ENCODE measurements around the gene RARRES1.
"Not testable (repeated sequence)": the region's sequence is repeated elsewhere in the genome, so short reads cannot be mapped to it uniquely, and the experiment has no call there.

The RARRES1 gene

GRCh38 chr3:158731486-158731885 is 771 bp downstream of the RARRES1 start:
- no peak for DNase-seq

GRCh38 chr3:158728851-158729250 is 3.4 kb downstream of the RARRES1 start:
- DNase-seq, result no peak

- DNase-seq, result no peak
These were observed 4.2 kb downstream of the RARRES1 start for GRCh38 chr3:158728061-158728377.

- DNase-seq, result peak; percentile 55
These were observed 4.8 kb downstream of the RARRES1 start for GRCh38 chr3:158727206-158728060.

GRCh38 chr3:158725348-158726011 is 6.8 kb downstream of the RARRES1 start:
- DNase-seq, result no peak

- no peak for DNase-seq
These were observed 8.3 kb downstream of the RARRES1 start for GRCh38 chr3:158723991-158724390.

GRCh38 chr3:158722108-158722507 is 10.1 kb downstream of the RARRES1 start:
- DNase-seq, result no peak

- DNase-seq, result no peak
These were observed 13.6 kb downstream of the RARRES1 start for GRCh38 chr3:158718490-158719170.

- DNase-seq, result peak; percentile 71
These were observed 14.7 kb downstream of the RARRES1 start for GRCh38 chr3:158717576-158717975.

- no peak for DNase-seq
These were observed 19.2 kb downstream of the RARRES1 start for GRCh38 chr3:158713094-158713499.

- no peak for DNase-seq
These were observed 19.8 kb downstream of the RARRES1 start for GRCh38 chr3:158712443-158712842.

GRCh38 chr3:158711886-158712285 is 20.4 kb downstream of the RARRES1 start:
- DNase-seq, result no peak

GRCh38 chr3:158710601-158711000 is 21.7 kb downstream of the RARRES1 start:
- DNase-seq, result no peak

GRCh38 chr3:158709666-158710083 is 22.6 kb downstream of the RARRES1 start:
- DNase-seq, result no peak

- DNase-seq, result no peak
These were observed 28.7 kb downstream of the RARRES1 start for GRCh38 chr3:158703566-158703965.

- DNase-seq, result no peak
These were observed 29.3 kb downstream of the RARRES1 start for GRCh38 chr3:158702815-158703481.

- DNase-seq, result no peak
These were observed 30.7 kb downstream of the RARRES1 start for GRCh38 chr3:158701420-158702065.

- no peak for DNase-seq
These were observed 31.7 kb downstream of the RARRES1 start for GRCh38 chr3:158700559-158700958.

GRCh38 chr3:158696618-158697017 is 35.6 kb downstream of the RARRES1 start:
- DNase-seq, result no peak

- not testable (repeated sequence) for DNase-seq
These were observed 38.3 kb downstream of the RARRES1 start for GRCh38 chr3:158693866-158694456.

- no peak for DNase-seq
These were observed 47.1 kb downstream of the RARRES1 start for GRCh38 chr3:158685159-158685558.

- DNase-seq, result no peak
These were observed 48.9 kb downstream of the RARRES1 start for GRCh38 chr3:158683230-158683962.

Measured in DMS 273 treated with DMSO at 0.1 percent for 48 hours (cell line).